Astrocyte of the cerebellum (primary cell): ENCODE results near the gene DCAF12.

Experiments used
- DNase-seq: peaks from one replicate; pipeline ENCODE4 v3.0.0-alpha.2; 2011; ENCODE audit warnings: low read depth
- H3K4me3 ChIP-seq: 2 replicates; pipeline ENCODE4 v1.5.1; 2011; ENCODE audit warnings: mild to moderate bottlenecking, low read depth, low read length, moderate library complexity
- in situ Hi-C: cut with HindIII; loops from 2 replicates; pipeline ENCODE4 v1.10.0; 2017; ENCODE audit warnings: low sequenced_read_pairs
- TF ChIP-seq, protein P1 (sequence below): IDR thresholded peaks from 2 replicates; pipeline ENCODE4 v1.5.1; 2012; ENCODE audit warnings: low read length, low read depth, moderate library complexity, mild to moderate bottlenecking; ENCODE audit errors: missing control alignments

Gene DCAF12

DNA sequence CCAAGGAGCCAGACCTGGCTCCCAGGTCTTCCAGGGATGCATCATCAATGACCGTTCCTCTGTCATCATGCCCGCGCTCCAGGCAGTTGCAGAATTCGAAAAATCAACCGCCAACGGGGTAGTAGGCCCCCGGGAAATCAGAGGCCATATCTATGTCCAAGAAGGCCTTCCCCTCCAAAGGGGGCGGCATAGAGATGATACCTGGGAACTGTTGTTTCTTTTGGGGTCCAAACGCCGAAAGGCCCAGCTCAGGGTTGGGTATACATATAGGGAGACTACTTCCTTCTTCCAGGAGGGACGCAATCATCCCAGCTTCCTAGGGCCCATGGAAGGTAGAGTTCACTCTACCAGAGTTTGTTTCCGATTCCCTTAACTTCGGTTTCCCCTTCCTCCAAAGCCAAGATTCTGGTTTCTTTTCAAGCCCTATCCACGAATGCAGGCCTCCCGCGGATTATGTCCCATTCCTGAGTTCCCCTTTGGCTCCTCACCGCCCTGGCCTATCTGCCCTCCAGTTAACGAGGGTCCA, 754 bp downstream of the DCAF12 start:
- no peak for DNase-seq
- TF ChIP-seq, protein P1, sequence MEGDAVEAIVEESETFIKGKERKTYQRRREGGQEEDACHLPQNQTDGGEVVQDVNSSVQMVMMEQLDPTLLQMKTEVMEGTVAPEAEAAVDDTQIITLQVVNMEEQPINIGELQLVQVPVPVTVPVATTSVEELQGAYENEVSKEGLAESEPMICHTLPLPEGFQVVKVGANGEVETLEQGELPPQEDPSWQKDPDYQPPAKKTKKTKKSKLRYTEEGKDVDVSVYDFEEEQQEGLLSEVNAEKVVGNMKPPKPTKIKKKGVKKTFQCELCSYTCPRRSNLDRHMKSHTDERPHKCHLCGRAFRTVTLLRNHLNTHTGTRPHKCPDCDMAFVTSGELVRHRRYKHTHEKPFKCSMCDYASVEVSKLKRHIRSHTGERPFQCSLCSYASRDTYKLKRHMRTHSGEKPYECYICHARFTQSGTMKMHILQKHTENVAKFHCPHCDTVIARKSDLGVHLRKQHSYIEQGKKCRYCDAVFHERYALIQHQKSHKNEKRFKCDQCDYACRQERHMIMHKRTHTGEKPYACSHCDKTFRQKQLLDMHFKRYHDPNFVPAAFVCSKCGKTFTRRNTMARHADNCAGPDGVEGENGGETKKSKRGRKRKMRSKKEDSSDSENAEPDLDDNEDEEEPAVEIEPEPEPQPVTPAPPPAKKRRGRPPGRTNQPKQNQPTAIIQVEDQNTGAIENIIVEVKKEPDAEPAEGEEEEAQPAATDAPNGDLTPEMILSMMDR: peak; percentile 27
- H3K4me3 ChIP-seq: peak overlapping the region; percentile 99
- in situ Hi-C loops: no loop called here

DNA sequence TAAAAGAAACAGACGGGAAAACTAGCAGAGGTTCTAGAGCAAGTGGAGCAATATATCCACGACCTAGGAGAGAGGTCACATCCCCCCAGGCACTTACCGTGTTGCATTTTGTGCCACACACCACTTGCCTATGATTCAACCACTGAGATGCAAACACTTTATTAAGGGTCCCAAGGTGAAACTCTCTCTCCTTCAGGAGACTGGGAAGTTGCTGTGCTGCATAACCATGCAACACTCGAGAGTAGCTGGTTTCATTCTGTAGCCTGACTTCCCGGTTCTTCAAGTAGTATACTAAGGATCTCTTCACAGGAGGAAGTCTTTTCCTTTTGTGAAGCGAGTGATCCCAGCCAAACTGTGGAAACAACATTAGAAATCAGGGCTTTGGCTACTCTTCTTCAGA, 1.6 kb downstream of the DCAF12 start:
- in situ Hi-C loops: no loop called here
- TF ChIP-seq, protein P1: no peak
- DNase-seq: no peak
- peak overlapping the region; percentile 99 for H3K4me3 ChIP-seq

- DNase-seq: no peak
- H3K4me3 ChIP-seq: no peak overlapping the region
- TF ChIP-seq, protein P1: no peak
Measured at GRCh38 chr9:34124099-34124498, 2.4 kb downstream of the DCAF12 start.

DNA sequence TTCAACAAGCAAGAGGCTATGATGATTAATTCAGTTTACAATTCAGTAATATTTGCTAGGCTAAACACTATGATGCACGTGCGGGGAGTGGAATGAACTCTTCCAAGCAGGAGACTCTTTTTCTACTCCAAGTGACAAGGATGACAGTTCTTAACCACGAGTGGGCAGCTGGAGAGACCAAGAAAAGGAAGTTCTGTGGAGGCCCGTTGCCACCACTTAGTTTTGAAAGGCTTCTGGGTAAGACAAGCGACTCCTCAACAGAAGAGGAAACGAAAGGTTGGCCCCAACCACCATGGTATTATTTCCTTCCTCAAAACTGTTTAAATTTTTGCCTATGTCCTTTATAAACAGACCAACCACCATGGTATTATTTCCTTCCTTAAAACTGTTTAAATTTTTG, 2.8 kb downstream of the DCAF12 start:
- TF ChIP-seq, protein P1: no peak
- H3K4me3 ChIP-seq: no peak overlapping the region
- no peak for DNase-seq
- in situ Hi-C loops: no loop called here

More at GRCh38 chr9:34124099-34124498, 2.4 kb downstream of the DCAF12 start:
- in situ Hi-C loops: no loop called here

DNA sequence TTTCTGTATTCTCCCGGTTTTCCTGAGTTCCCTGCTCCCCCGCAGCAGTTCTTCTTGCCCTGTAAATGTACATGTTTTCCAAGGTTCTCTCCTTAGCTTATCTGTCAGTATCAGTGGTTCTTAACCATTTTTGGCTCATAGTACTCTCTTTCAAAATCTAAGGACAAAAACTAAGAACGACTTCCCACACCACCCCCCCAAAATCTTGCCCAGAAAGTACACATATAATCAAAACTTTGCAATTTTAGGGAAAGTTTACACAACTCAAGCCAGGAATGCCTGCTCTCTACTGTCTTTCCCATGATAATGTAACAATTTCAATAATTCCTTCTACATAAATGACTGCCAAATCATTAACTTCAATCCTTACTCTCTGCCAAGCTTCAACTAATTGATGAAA, 4.5 kb downstream of the DCAF12 start:
- in situ Hi-C loops: no loop called here
- H3K4me3 ChIP-seq: no peak overlapping the region
- no peak for DNase-seq
- TF ChIP-seq, protein P1: no peak

- in situ Hi-C loops: no loop called here
- TF ChIP-seq, protein P1: no peak
- no peak for DNase-seq
- no peak overlapping the region for H3K4me3 ChIP-seq
Measured at GRCh38 chr9:34119713-34120112, 6.8 kb downstream of the DCAF12 start.

DNA sequence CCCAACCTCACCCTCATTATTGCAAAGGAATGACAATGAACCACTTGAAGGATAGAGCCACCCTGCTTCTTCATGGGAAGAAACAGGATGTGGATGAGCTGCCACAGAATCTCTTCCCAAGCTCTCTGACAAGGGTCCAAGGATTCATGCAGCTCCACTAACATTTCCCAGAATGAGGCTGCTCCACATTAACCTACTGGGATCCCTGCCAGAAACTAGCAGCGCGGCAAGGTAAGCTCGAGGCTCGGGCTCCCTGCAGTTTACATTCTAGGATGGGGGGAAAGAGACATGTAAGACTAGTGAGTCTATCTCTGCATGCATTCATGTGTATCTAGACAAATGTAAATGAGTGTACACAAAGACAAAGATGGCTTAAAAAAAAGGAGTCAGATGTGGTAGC, 12.1 kb downstream of the DCAF12 start:
- in situ Hi-C loops: no loop called here
- peak; percentile 46 for DNase-seq
- TF ChIP-seq, protein P1: no peak
- no peak overlapping the region for H3K4me3 ChIP-seq
